ENCODE results near the gene SFXN1. TPM values are rescaled to one million over a fixed set of nuclear protein-coding genes. Genes with fewer than 3 reads are reported as not detected.

SFXN1 gene
- total RNA-seq, 1 donor, result 40.9 TPM

- Histone ChIP-seq H3K4me3 (ENCODE audit: insufficient read depth, low read length) (no peak overlapping the region), H3K36me3 (ENCODE audit: insufficient read depth, low read length) (peaks cover 50% of the 10 kb centered on the region), H3K27ac (ENCODE audit: low read depth, low read length) (no peak overlapping the region), H3K79me2 (ENCODE audit: insufficient read depth, low read length) (peaks cover 15% of the 10 kb centered on the region), H2AFZ (ENCODE audit: low read length) (no peak overlapping the region), H3K9me3 (ENCODE audit: low read depth, low read length) (no peaks in the 10 kb centered on the region), H3K4me1 (ENCODE audit: insufficient read depth, low read length) (no peaks in the 10 kb centered on the region), H3K27me3 (ENCODE audit: insufficient read depth, low read length) (no peaks in the 10 kb centered on the region), H4K20me1 (ENCODE audit: insufficient read depth, low read length) (peaks cover 9% of the 10 kb centered on the region), H3K4me2 (ENCODE audit: insufficient read depth, low read length) (no peak overlapping the region)
- DNase-seq (ENCODE audit: insufficient read length, low spot score, missing footprints), result no peak
- TF ChIP-seq CTCF (IDR thresholded peaks at IDR 0.05; ENCODE audit: extremely low read depth, low read depth, low read length), result no peak
These were observed 30.5 kb downstream of the SFXN1 start for GRCh38 chr5:175508896-175509295.

GRCh38 chr5:175513297-175513696 is 34.9 kb downstream of the SFXN1 start:
- Histone ChIP-seq H3K27me3 (ENCODE audit: insufficient read depth, low read length) (no peaks in the 10 kb centered on the region), H3K79me2 (ENCODE audit: insufficient read depth, low read length) (no peaks in the 10 kb centered on the region), H3K9me3 (ENCODE audit: low read depth, low read length) (no peaks in the 10 kb centered on the region), H2AFZ (ENCODE audit: low read length) (no peak overlapping the region), H3K4me2 (ENCODE audit: insufficient read depth, low read length) (no peak overlapping the region), H3K4me1 (ENCODE audit: insufficient read depth, low read length) (peaks cover 12% of the 10 kb centered on the region), H3K36me3 (ENCODE audit: insufficient read depth, low read length) (peaks cover 80% of the 10 kb centered on the region), H4K20me1 (ENCODE audit: insufficient read depth, low read length) (peaks cover 5% of the 10 kb centered on the region), H3K27ac (ENCODE audit: low read depth, low read length) (no peak overlapping the region), H3K4me3 (ENCODE audit: insufficient read depth, low read length) (no peak overlapping the region)
- no peak for DNase-seq (ENCODE audit: insufficient read length, low spot score, missing footprints)
- no peak for TF ChIP-seq CTCF (IDR thresholded peaks at IDR 0.05; ENCODE audit: extremely low read depth, low read depth, low read length)

- Histone ChIP-seq H3K4me2 (ENCODE audit: insufficient read depth, low read length) (no peak overlapping the region), H3K27me3 (ENCODE audit: insufficient read depth, low read length) (no peaks in the 10 kb centered on the region), H3K36me3 (ENCODE audit: insufficient read depth, low read length) (peaks cover 84% of the 10 kb centered on the region), H3K27ac (ENCODE audit: low read depth, low read length) (no peak overlapping the region), H3K4me3 (ENCODE audit: insufficient read depth, low read length) (no peak overlapping the region), H3K79me2 (ENCODE audit: insufficient read depth, low read length) (no peaks in the 10 kb centered on the region), H4K20me1 (ENCODE audit: insufficient read depth, low read length) (peaks cover 5% of the 10 kb centered on the region), H2AFZ (ENCODE audit: low read length) (no peak overlapping the region), H3K4me1 (ENCODE audit: insufficient read depth, low read length) (peaks cover 15% of the 10 kb centered on the region), H3K9me3 (ENCODE audit: low read depth, low read length) (no peaks in the 10 kb centered on the region)
- DNase-seq (ENCODE audit: insufficient read length, low spot score, missing footprints), result no peak
- no peak for TF ChIP-seq CTCF (IDR thresholded peaks at IDR 0.05; ENCODE audit: extremely low read depth, low read depth, low read length)
These were observed 35.4 kb downstream of the SFXN1 start for GRCh38 chr5:175513726-175514125.

- no peak overlapping the region for H3K4me3 ChIP-seq (ENCODE audit: insufficient read depth, low read length)
- H4K20me1 ChIP-seq (ENCODE audit: insufficient read depth, low read length), result peaks cover 2% of the 10 kb centered on the region
- no peak overlapping the region for H2AFZ ChIP-seq (ENCODE audit: low read length)
- peaks cover 15% of the 10 kb centered on the region for H3K4me1 ChIP-seq (ENCODE audit: insufficient read depth, low read length)
- no peaks in the 10 kb centered on the region for H3K9me3 ChIP-seq (ENCODE audit: low read depth, low read length)
- no peak for DNase-seq (ENCODE audit: insufficient read length, low spot score, missing footprints)
- no peaks in the 10 kb centered on the region for H3K27me3 ChIP-seq (ENCODE audit: insufficient read depth, low read length)
- H3K79me2 ChIP-seq (ENCODE audit: insufficient read depth, low read length), result no peaks in the 10 kb centered on the region
- TF ChIP-seq CTCF (IDR thresholded peaks at IDR 0.05; ENCODE audit: extremely low read depth, low read depth, low read length), result no peak
- H3K27ac ChIP-seq (ENCODE audit: low read depth, low read length), result peak overlapping the region; percentile 54
- H3K36me3 ChIP-seq (ENCODE audit: insufficient read depth, low read length), result peaks cover 82% of the 10 kb centered on the region
- peak overlapping the region; percentile 62 for H3K4me2 ChIP-seq (ENCODE audit: insufficient read depth, low read length)
These were observed 38.8 kb downstream of the SFXN1 start for GRCh38 chr5:175516933-175517823.

Data from osteoblast (primary cell).